B cell (primary cell): ENCODE data around the gene PITX2.

Experiments
- EZH2 ChIP-seq: IDR thresholded peaks from 2 replicates; pipeline ENCODE4 v1.6.1; 2012; ENCODE audit warnings: borderline replicate concordance, low read depth, mild to moderate bottlenecking, moderate library complexity, low read length; ENCODE audit not compliant: insufficient read depth, poor library complexity, severe bottlenecking
- TF ChIP-seq, protein P1 (sequence below): fragments of 200-600 bp; IDR thresholded peaks from one replicate; pipeline ENCODE4 v1.8.0; 2022; ENCODE audit warnings: antibody characterized with exemption, mild to moderate bottlenecking

GRCh38 chr4:110610620-110610939 lies 12.3 kb downstream of the PITX2 start:
- TF ChIP-seq, protein P1, sequence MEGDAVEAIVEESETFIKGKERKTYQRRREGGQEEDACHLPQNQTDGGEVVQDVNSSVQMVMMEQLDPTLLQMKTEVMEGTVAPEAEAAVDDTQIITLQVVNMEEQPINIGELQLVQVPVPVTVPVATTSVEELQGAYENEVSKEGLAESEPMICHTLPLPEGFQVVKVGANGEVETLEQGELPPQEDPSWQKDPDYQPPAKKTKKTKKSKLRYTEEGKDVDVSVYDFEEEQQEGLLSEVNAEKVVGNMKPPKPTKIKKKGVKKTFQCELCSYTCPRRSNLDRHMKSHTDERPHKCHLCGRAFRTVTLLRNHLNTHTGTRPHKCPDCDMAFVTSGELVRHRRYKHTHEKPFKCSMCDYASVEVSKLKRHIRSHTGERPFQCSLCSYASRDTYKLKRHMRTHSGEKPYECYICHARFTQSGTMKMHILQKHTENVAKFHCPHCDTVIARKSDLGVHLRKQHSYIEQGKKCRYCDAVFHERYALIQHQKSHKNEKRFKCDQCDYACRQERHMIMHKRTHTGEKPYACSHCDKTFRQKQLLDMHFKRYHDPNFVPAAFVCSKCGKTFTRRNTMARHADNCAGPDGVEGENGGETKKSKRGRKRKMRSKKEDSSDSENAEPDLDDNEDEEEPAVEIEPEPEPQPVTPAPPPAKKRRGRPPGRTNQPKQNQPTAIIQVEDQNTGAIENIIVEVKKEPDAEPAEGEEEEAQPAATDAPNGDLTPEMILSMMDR = no peak
- TF ChIP-seq EZH2 = no peak
